Trophoblast cell (in vitro differentiated cells and primary cell): ENCODE results near the gene NMNAT2.

Experiments
- DNase-seq, 2 donors: peaks; one replicate each; pipeline ENCODE4 v3.0.0-alpha.2; 2016
- H2AFZ ChIP-seq: 2 replicates; pipeline ENCODE4 v1.6.1; 2013; ENCODE audit warnings: low read length, moderate library complexity, mild to moderate bottlenecking; ENCODE audit not compliant: insufficient read depth, poor library complexity
- H2AK5ac ChIP-seq: 2 replicates; pipeline ENCODE4 v1.6.1; 2013; ENCODE audit warnings: mild to moderate bottlenecking, low read length
- H2BK120ac ChIP-seq: 2 replicates; pipeline ENCODE4 v1.6.1; 2013; ENCODE audit warnings: low read length, mild to moderate bottlenecking, moderate library complexity; ENCODE audit not compliant: insufficient read depth, poor library complexity
- H2BK12ac ChIP-seq: 2 replicates; pipeline ENCODE4 v1.6.1; 2013; ENCODE audit warnings: mild to moderate bottlenecking, low read length, moderate library complexity
- H2BK5ac ChIP-seq: 2 replicates; pipeline ENCODE4 v1.6.1; 2013; ENCODE audit warnings: low read length, low read depth, moderate library complexity, mild to moderate bottlenecking; ENCODE audit not compliant: poor library complexity
- H3K14ac ChIP-seq: 2 replicates; pipeline ENCODE4 v1.6.1; 2013; ENCODE audit warnings: mild to moderate bottlenecking, low read length
- H3K18ac ChIP-seq: 2 replicates; pipeline ENCODE4 v1.6.1; 2013; ENCODE audit warnings: mild to moderate bottlenecking, low read length
- H3K23ac ChIP-seq: 2 replicates; pipeline ENCODE4 v1.6.1; 2013; ENCODE audit warnings: low read length
- H3K27ac ChIP-seq: 2 replicates; pipeline ENCODE4 v1.5.1; 2013; ENCODE audit warnings: low read depth, mild to moderate bottlenecking, inconsistent platforms, low read length, moderate library complexity
- H3K27me3 ChIP-seq: 2 replicates; pipeline ENCODE4 v1.6.1; 2013; ENCODE audit warnings: inconsistent platforms, mild to moderate bottlenecking, low read length, moderate library complexity; ENCODE audit not compliant: insufficient read depth
- H3K36me3 ChIP-seq, 2 experiments: 1 replicate in 1 of 2; 2 replicates in 1 of 2; pipeline ENCODE4 v1.6.1; 2013; ENCODE audit warnings: low read length in 2 of 2, mild to moderate bottlenecking in 2 of 2, moderate library complexity in 1 of 2; ENCODE audit not compliant: insufficient read depth in 2 of 2, control insufficient read depth in 1 of 2
- H3K4ac ChIP-seq: 2 replicates; pipeline ENCODE4 v1.6.1; 2013; ENCODE audit warnings: low read depth, mild to moderate bottlenecking, low read length, moderate library complexity
- H3K4me1 ChIP-seq, 2 experiments: 1 replicate in 1 of 2; 2 replicates in 1 of 2; pipeline ENCODE4 v1.6.1; 2013; ENCODE audit warnings: low read length in 2 of 2, mild to moderate bottlenecking in 2 of 2, moderate library complexity in 1 of 2; ENCODE audit not compliant: insufficient read depth in 2 of 2, control insufficient read depth in 1 of 2
- H3K4me2 ChIP-seq: 2 replicates; pipeline ENCODE4 v1.6.1; 2013; ENCODE audit warnings: inconsistent platforms, mild to moderate bottlenecking, low read length, moderate library complexity
- H3K4me3 ChIP-seq: 2 replicates; pipeline ENCODE4 v1.5.1; 2013; ENCODE audit warnings: mild to moderate bottlenecking, low read depth, low read length, inconsistent platforms
- H3K79me1 ChIP-seq: one replicate; pipeline ENCODE4 v1.6.1; 2013; ENCODE audit warnings: low read length
- H3K79me2 ChIP-seq: 2 replicates; pipeline ENCODE4 v1.6.1; 2013; ENCODE audit warnings: low read length, mild to moderate bottlenecking; ENCODE audit not compliant: control insufficient read depth, insufficient read depth, poor library complexity
- H3K9ac ChIP-seq: 2 replicates; pipeline ENCODE4 v1.6.1; 2013; ENCODE audit warnings: mild to moderate bottlenecking, low read length
- H3K9me3 ChIP-seq: 2 replicates; pipeline ENCODE4 v1.6.1; 2013; ENCODE audit warnings: low read depth, mild to moderate bottlenecking, control low read depth, inconsistent platforms, low read length; ENCODE audit not compliant: insufficient read depth
- H4K12ac ChIP-seq: 2 replicates; pipeline ENCODE4 v1.6.1; 2013; ENCODE audit warnings: low read depth, mild to moderate bottlenecking, low read length, moderate library complexity
- H4K8ac ChIP-seq: 2 replicates; pipeline ENCODE4 v1.6.1; 2013; ENCODE audit warnings: low read depth, mild to moderate bottlenecking, low read length, moderate library complexity
- H4K91ac ChIP-seq: one replicate; pipeline ENCODE4 v1.6.1; 2013; ENCODE audit warnings: low read depth, mild to moderate bottlenecking, low read length, moderate library complexity
- WGBS: extraction: QIAGEN DNeasy Blood & Tissue Kit; methylation state at CpG from one replicate; pipeline ENCODE4 v1.1.7; 2013; ENCODE audit warnings: missing lambda C conversion rate; ENCODE audit not compliant: insufficient read length, insufficient coverage; ENCODE audit errors: extremely low coverage; 5-methylcytosine and 5-hydroxymethylcytosine counted together

Gene NMNAT2

GRCh38 chr1:183323849-183324683 is 94.1 kb downstream of the NMNAT2 start:
- no peak overlapping the region for H3K23ac ChIP-seq
- peak; percentile 20 to 27 for DNase-seq
- peak overlapping the region; percentile 70 for H2BK12ac ChIP-seq
- H3K27me3 ChIP-seq, result no peaks in the 10 kb centered on the region
- H3K4ac ChIP-seq, result no peak overlapping the region
- no peak overlapping the region for H3K27ac ChIP-seq
- peak overlapping the region; percentile 52 for H3K14ac ChIP-seq
- H2AK5ac ChIP-seq, result peak overlapping the region; percentile 30
- peak overlapping the region; percentile 41 for H2BK5ac ChIP-seq
- no CpG with 5 or more reads among the region's 7 CpGs for whole genome bisulfite sequencing
- no peak overlapping the region for H3K18ac ChIP-seq
- no peaks in the 10 kb centered on the region for H3K36me3 ChIP-seq
- peak overlapping the region; percentile 41 for H2BK120ac ChIP-seq
- no peak overlapping the region for H2AFZ ChIP-seq
- H3K4me2 ChIP-seq, result no peak overlapping the region
- H3K4me3 ChIP-seq, result no peak overlapping the region
- no peak overlapping the region for H3K9ac ChIP-seq
- H4K12ac ChIP-seq, result no peak overlapping the region
- no peaks in the 10 kb centered on the region for H3K9me3 ChIP-seq
- H3K79me1 ChIP-seq, result peaks cover 18% of the 10 kb centered on the region
- H4K8ac ChIP-seq, result peak overlapping the region; percentile 10
- H3K79me2 ChIP-seq, result peaks cover 2% of the 10 kb centered on the region
- H4K91ac ChIP-seq, result peak overlapping the region; percentile 60
- peaks cover 26% of the 10 kb centered on the region in 2 experiments for H3K4me1 ChIP-seq

GRCh38 chr1:183319606-183320005 is 98.6 kb downstream of the NMNAT2 start:
- Histone ChIP-seq H3K4me1 (peaks cover 30 to 31% of the 10 kb centered on the region in 2 experiments), H3K14ac (peak overlapping the region; percentile 96), H2AK5ac (peak overlapping the region; percentile 99), H2BK5ac (peak overlapping the region; percentile 61), H3K18ac (peak overlapping the region; percentile 59), H4K8ac (peak overlapping the region; percentile 62), H3K9ac (no peak overlapping the region), H3K9me3 (no peaks in the 10 kb centered on the region), H3K4me3 (no peak overlapping the region), H3K23ac (no peak overlapping the region), H3K4ac (peak overlapping the region; percentile 69), H4K91ac (peak overlapping the region; percentile 90), H3K79me1 (peaks cover 27% of the 10 kb centered on the region), H3K4me2 (no peak overlapping the region), H3K27ac (no peak overlapping the region), H2AFZ (no peak overlapping the region), H3K36me3 (no peaks in the 10 kb centered on the region), H3K79me2 (no peaks in the 10 kb centered on the region), H3K27me3 (no peaks in the 10 kb centered on the region), H2BK120ac (peak overlapping the region; percentile 92), H2BK12ac (peak overlapping the region; percentile 99), H4K12ac (no peak overlapping the region)
- no CpG with 5 or more reads among the region's 4 CpGs for WGBS
- DNase-seq, result no peak

DNA sequence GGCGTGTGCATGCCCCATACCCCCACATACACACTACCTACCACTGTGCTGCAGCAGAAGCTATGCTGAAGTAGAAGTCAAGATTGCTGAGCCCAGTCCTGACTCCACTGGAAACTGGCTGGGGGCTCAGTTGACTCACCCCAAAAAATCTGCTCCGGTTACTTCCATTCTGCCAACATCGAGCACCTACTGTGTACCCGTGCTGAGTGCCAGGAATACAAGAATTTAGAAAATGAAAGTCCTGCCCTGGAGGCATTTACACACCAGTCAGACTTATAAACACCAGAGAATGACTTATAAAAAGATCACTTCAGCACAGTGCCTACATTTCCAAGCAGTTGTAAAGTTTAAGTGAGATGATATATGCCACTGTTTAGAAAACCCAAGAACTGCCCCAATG is 99.1 kb downstream of the NMNAT2 start:
- H3K18ac ChIP-seq, result peak overlapping the region; percentile 59
- no peak overlapping the region for H2AFZ ChIP-seq
- peak overlapping the region; percentile 83 for H3K27ac ChIP-seq
- H4K8ac ChIP-seq, result peak overlapping the region; percentile 62
- H3K4ac ChIP-seq, result peak overlapping the region; percentile 69
- H3K14ac ChIP-seq, result peak overlapping the region; percentile 96
- H3K4me3 ChIP-seq, result no peak overlapping the region
- H2BK5ac ChIP-seq, result peak overlapping the region; percentile 61
- peaks cover 29% of the 10 kb centered on the region for H3K79me1 ChIP-seq
- peaks cover 29 to 34% of the 10 kb centered on the region in 2 experiments for H3K4me1 ChIP-seq
- H3K36me3 ChIP-seq, result no peaks in the 10 kb centered on the region
- H2BK120ac ChIP-seq, result peak overlapping the region; percentile 92
- no peaks in the 10 kb centered on the region for H3K27me3 ChIP-seq
- H2AK5ac ChIP-seq, result peak overlapping the region; percentile 99
- no peaks in the 10 kb centered on the region for H3K9me3 ChIP-seq
- H4K12ac ChIP-seq, result no peak overlapping the region
- H4K91ac ChIP-seq, result peak overlapping the region; percentile 90
- no peak for DNase-seq
- no peak overlapping the region for H3K9ac ChIP-seq
- H3K23ac ChIP-seq, result no peak overlapping the region
- peak overlapping the region; percentile 99 for H2BK12ac ChIP-seq
- WGBS, result no CpG with 5 or more reads among the region's 4 CpGs
- H3K79me2 ChIP-seq, result no peaks in the 10 kb centered on the region
- H3K4me2 ChIP-seq, result no peak overlapping the region

DNA sequence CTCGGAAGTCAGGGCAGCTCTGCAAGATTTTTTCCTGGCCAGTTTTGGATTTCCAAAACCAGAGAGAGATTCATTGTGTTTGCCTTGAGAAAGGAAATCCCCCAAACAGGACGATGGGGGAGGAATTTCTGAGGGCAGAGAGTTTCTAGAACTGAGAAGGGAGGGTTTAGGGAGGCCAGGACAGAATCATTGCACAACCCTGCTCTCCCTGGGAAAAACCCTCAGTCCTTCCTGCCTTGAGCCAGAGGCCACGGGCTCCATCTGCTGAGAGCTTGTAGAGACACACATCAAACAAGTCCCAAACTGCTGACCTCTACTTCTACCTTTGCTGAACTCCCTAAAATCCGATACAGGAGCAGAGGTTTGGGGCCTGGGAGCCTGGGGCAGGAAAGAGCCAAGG is 99.7 kb downstream of the NMNAT2 start:
- H3K18ac ChIP-seq, result peak overlapping the region; percentile 34
- no peaks in the 10 kb centered on the region for H3K27me3 ChIP-seq
- H4K12ac ChIP-seq, result no peak overlapping the region
- peak overlapping the region; percentile 85 for H4K91ac ChIP-seq
- peak overlapping the region; percentile 77 for H3K14ac ChIP-seq
- no peak overlapping the region for H3K4ac ChIP-seq
- no peak overlapping the region for H3K4me2 ChIP-seq
- peak overlapping the region; percentile 46 for H2AFZ ChIP-seq
- peak overlapping the region; percentile 70 for H2BK5ac ChIP-seq
- peak overlapping the region; percentile 83 for H3K27ac ChIP-seq
- peak overlapping the region; percentile 86 for H2BK120ac ChIP-seq
- no peaks in the 10 kb centered on the region for H3K9me3 ChIP-seq
- H2AK5ac ChIP-seq, result no peak overlapping the region
- H2BK12ac ChIP-seq, result peak overlapping the region; percentile 94
- H3K4me3 ChIP-seq, result no peak overlapping the region
- peak; percentile 79 to 83 for DNase-seq
- WGBS, result no CpG with 5 or more reads among the region's 4 CpGs
- peak overlapping the region; percentile 77 for H4K8ac ChIP-seq
- H3K4me1 ChIP-seq, result peaks cover 23 to 30% of the 10 kb centered on the region in 2 experiments
- no peaks in the 10 kb centered on the region for H3K79me2 ChIP-seq
- no peak overlapping the region for H3K9ac ChIP-seq
- H3K36me3 ChIP-seq, result no peaks in the 10 kb centered on the region
- no peak overlapping the region for H3K23ac ChIP-seq
- H3K79me1 ChIP-seq, result peaks cover 31% of the 10 kb centered on the region
